GM12891 (cell line): ENCODE measurements around the gene NGB.

Experiments used
- POLR2A ChIP-seq: IDR thresholded peaks from 2 replicates; pipeline ENCODE4 v1.6.1; 2011; ENCODE audit warnings: low read depth, low read length, control low read depth
- POLR2AphosphoS5 ChIP-seq: IDR thresholded peaks from 2 replicates; pipeline ENCODE4 v1.6.1; 2011; ENCODE audit warnings: low read depth, low read length, control low read depth
- TAF1 ChIP-seq: IDR thresholded peaks from 2 replicates; pipeline ENCODE4 v1.6.1; 2011; ENCODE audit warnings: low read depth, low read length, control low read depth

GRCh38 chr14:77310026-77310425 lies 39.0 kb upstream of the NGB start:
- TF ChIP-seq POLR2A (no peak), TAF1 (no peak), POLR2AphosphoS5 (no peak)
